Measurements from ENCODE around the gene FXYD3. TPM values are rescaled to one million over a fixed set of nuclear protein-coding genes. Genes with fewer than 3 reads are reported as not detected.

The FXYD3 gene, protein sequence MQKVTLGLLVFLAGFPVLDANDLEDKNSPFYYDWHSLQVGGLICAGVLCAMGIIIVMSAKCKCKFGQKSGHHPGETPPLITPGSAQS
- total RNA-seq = 1 to 10 TPM in 2 of 4 donors, not detected in 2; 1.7 to 2.0 TPM

GRCh38 chr19:35115177-35115951 lies at the start of gene FXYD3:
TSS of gene FXYD3 (plus strand) at chr19:35115823. CDS start at chr19:35119377, 3,554 bp downstream.
- TF ChIP-seq, protein P1, sequence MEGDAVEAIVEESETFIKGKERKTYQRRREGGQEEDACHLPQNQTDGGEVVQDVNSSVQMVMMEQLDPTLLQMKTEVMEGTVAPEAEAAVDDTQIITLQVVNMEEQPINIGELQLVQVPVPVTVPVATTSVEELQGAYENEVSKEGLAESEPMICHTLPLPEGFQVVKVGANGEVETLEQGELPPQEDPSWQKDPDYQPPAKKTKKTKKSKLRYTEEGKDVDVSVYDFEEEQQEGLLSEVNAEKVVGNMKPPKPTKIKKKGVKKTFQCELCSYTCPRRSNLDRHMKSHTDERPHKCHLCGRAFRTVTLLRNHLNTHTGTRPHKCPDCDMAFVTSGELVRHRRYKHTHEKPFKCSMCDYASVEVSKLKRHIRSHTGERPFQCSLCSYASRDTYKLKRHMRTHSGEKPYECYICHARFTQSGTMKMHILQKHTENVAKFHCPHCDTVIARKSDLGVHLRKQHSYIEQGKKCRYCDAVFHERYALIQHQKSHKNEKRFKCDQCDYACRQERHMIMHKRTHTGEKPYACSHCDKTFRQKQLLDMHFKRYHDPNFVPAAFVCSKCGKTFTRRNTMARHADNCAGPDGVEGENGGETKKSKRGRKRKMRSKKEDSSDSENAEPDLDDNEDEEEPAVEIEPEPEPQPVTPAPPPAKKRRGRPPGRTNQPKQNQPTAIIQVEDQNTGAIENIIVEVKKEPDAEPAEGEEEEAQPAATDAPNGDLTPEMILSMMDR (IDR thresholded peaks at IDR 0.05; ENCODE audit: low read depth) = no peak

DNA sequence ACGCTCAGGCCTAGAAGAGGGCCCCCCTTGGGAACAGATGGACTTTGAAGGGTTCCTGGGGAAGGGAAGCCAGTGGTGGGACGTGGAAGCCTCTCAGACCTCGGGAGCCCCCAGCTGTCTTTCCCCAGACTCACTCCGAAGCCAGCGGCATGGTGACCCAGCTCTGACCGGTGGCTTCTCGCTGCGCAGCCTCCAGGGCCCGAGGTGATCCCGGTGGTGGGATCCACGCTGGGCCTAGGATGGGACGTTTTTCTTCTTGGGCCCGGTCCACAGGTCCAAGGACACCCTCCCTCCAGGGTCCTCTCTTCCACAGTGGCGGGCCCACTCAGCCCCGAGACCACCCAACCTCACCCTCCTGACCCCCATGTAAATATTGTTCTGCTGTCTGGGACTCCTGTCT lies 49.5 kb upstream of the FXYD3 start:
- TF ChIP-seq, protein P1 (IDR thresholded peaks at IDR 0.05; ENCODE audit: low read depth) = no peak

- TF ChIP-seq, protein P1 (IDR thresholded peaks at IDR 0.05; ENCODE audit: low read depth) = no peak
Measured at GRCh38 chr19:35066691-35067563, 48.7 kb upstream of the FXYD3 start.

DNA sequence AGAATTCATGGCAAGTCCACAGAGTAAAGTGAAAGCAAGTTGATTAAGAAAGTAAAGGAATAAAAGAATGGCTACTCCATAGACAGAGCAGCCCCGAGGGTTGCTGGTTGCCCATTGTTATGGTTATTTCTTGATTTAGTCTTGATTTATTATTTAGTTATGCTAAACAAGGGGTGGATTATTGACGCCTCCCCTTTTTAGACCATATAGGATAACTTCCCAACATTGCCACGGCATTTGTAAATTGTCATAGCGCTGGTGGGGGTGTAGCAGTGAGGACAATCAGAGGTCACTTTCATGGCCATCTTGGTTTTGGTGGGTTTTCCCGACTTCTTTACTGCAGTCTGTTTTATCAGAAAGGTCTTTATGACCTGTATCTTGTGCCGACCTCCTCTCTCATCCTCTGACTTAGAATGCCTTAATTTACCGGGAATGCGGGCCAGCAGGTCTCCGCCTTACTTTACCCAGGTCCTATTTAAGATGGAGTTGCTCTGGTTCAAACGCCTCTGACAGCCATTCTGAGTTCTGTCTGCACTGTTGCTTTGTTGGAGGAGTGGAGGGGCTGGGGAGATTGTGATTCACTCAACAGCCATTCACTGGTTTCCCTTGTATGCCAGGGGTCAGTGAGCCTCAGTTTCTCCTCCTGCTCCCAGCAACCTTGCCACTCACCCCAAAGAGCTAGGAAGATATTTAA lies 46.5 kb upstream of the FXYD3 start:
- TF ChIP-seq, protein P1 (IDR thresholded peaks at IDR 0.05; ENCODE audit: low read depth) = no peak

GRCh38 chr19:35069696-35070095 lies 45.9 kb upstream of the FXYD3 start:
- TF ChIP-seq, protein P1 (IDR thresholded peaks at IDR 0.05; ENCODE audit: low read depth) = no peak

GRCh38 chr19:35070471-35070870 lies 45.2 kb upstream of the FXYD3 start:
- TF ChIP-seq, protein P1 (IDR thresholded peaks at IDR 0.05; ENCODE audit: low read depth) = no peak

Data from subcutaneous adipose tissue (tissue), 4 donors.